IMR-90 (cell line): ENCODE results near the gene FGF21. TPM values are rescaled to one million over a fixed set of nuclear protein-coding genes. Genes with fewer than 3 reads are reported as not detected.

ENCODE experiments used
- ATAC-seq: fragments of 200-7000 bp; cut with Tn5 transposase; 2 replicates; pipeline ENCODE4 v1.9.1; 2020; ENCODE audit warnings: low read depth, mild to moderate bottlenecking, moderate library complexity
- BruUV-seq: library from RNA; stranded (reverse); fragments of 400-500 nt; replicated peaks from 2 replicates; lab custom pipeline; 2021; lab: Mats Ljungman, UMichigan
- CTCF ChIA-PET: fragments of 300-600 bp; formaldehyde crosslinking; extraction: SDS; loops from one replicate; lab custom pipeline; 2021; ENCODE audit warnings: antibody characterized with exemption; lab: Yijun Ruan, JAX
- POLR2A ChIA-PET: fragments of 300-600 bp; sonication (Branson Sonifier 250); formaldehyde crosslinking; loops from one replicate; lab custom pipeline; 2022; ENCODE audit warnings: antibody characterized with exemption; ENCODE audit not compliant: unreplicated experiment; lab: Charles Lee
- DNase-seq: peaks from one replicate; pipeline ENCODE4 v3.0.0; 2013
- H2AFZ ChIP-seq: replicated peaks from 2 replicates; pipeline ENCODE3; 2013; ENCODE audit warnings: low read length, mild to moderate bottlenecking; ENCODE audit not compliant: poor library complexity
- H2AK5ac ChIP-seq: 2 replicates; pipeline ENCODE4 v1.6.1; 2013; ENCODE audit warnings: low read depth, low read length, inconsistent platforms
- H2AK9ac ChIP-seq: replicated peaks from 2 replicates; pipeline ENCODE3; 2013; ENCODE audit warnings: mild to moderate bottlenecking, low read depth, low read length, moderate library complexity; ENCODE audit not compliant: poor library complexity
- H2BK120ac ChIP-seq: 2 replicates; pipeline ENCODE4 v1.6.1; 2013; ENCODE audit warnings: low read depth, low read length, inconsistent platforms
- H2BK15ac ChIP-seq: 3 replicates; pipeline ENCODE4 v1.6.1; 2013; ENCODE audit warnings: low read depth, low read length, inconsistent platforms
- H2BK20ac ChIP-seq: 2 replicates; pipeline ENCODE4 v1.6.1; 2013; ENCODE audit warnings: low read depth, mild to moderate bottlenecking, inconsistent platforms, low read length, moderate library complexity
- H2BK5ac ChIP-seq: 2 replicates; pipeline ENCODE4 v1.6.1; 2013; ENCODE audit warnings: mild to moderate bottlenecking, low read depth, low read length, inconsistent platforms; ENCODE audit not compliant: poor library complexity, severe bottlenecking
- H3K14ac ChIP-seq: replicated peaks from 2 replicates; pipeline ENCODE4 v1.6.1; 2013; ENCODE audit warnings: low read depth, low read length, inconsistent platforms
- H3K18ac ChIP-seq: 2 replicates; pipeline ENCODE4 v1.6.1; 2013; ENCODE audit warnings: low read depth, low read length, control low read depth
- H3K23ac ChIP-seq: 2 replicates; pipeline ENCODE4 v1.6.1; 2013; ENCODE audit warnings: low read depth, low read length, inconsistent platforms
- H3K27ac ChIP-seq: 2 replicates; pipeline ENCODE4 v1.5.1; 2013; ENCODE audit warnings: mild to moderate bottlenecking, control low read depth, low read length; ENCODE audit not compliant: insufficient read depth
- H3K27me3 ChIP-seq: 2 replicates; pipeline ENCODE4 v1.6.1; 2013; ENCODE audit warnings: low read length; ENCODE audit not compliant: control insufficient read depth, insufficient read depth
- H3K36me3 ChIP-seq: 2 replicates; pipeline ENCODE4 v1.6.1; 2013; ENCODE audit warnings: low read length, mixed read lengths; ENCODE audit not compliant: control insufficient read depth, insufficient read depth
- H3K4ac ChIP-seq: 2 replicates; pipeline ENCODE4 v1.6.1; 2013; ENCODE audit warnings: low read depth, low read length, inconsistent platforms
- H3K4me1 ChIP-seq: 2 replicates; pipeline ENCODE4 v1.6.1; 2013; ENCODE audit warnings: low read length, mixed read lengths; ENCODE audit not compliant: control insufficient read depth, insufficient read depth
- H3K4me2 ChIP-seq: 2 replicates; pipeline ENCODE4 v1.6.1; 2013; ENCODE audit warnings: low read depth, mild to moderate bottlenecking, control low read depth, low read length, moderate library complexity
- H3K4me3 ChIP-seq: 2 replicates; pipeline ENCODE4 v1.5.1; 2013; ENCODE audit warnings: low read depth, mild to moderate bottlenecking, control low read depth, low read length, moderate library complexity; ENCODE audit not compliant: insufficient read depth
- H3K56ac ChIP-seq: 2 replicates; pipeline ENCODE4 v1.6.1; 2013; ENCODE audit warnings: low read length, inconsistent platforms; ENCODE audit not compliant: insufficient read depth; ENCODE audit errors: extremely low read depth
- H3K79me1 ChIP-seq, 2 experiments: 2 replicates each; pipeline ENCODE4 v1.6.1; 2013; ENCODE audit warnings: low read length in 2 of 2, inconsistent platforms in 1 of 2, low read depth in 1 of 2
- H3K9ac ChIP-seq: 2 replicates; pipeline ENCODE4 v1.6.1; 2013; ENCODE audit warnings: low read depth, low read length, control low read depth
- H3K9me1 ChIP-seq: 2 replicates; pipeline ENCODE4 v1.6.1; 2013; ENCODE audit warnings: low read length, inconsistent platforms; ENCODE audit not compliant: insufficient read depth
- H3K9me3 ChIP-seq: 2 replicates; pipeline ENCODE4 v1.6.1; 2013; ENCODE audit warnings: low read length; ENCODE audit not compliant: control insufficient read depth, insufficient read depth
- H4K20me1 ChIP-seq: 2 replicates; pipeline ENCODE4 v1.6.1; 2013; ENCODE audit warnings: low read length, inconsistent platforms; ENCODE audit not compliant: insufficient read depth
- H4K5ac ChIP-seq: 2 replicates; pipeline ENCODE4 v1.6.1; 2013; ENCODE audit warnings: mild to moderate bottlenecking, low read depth, low read length, control low read depth
- H4K8ac ChIP-seq, 2 experiments: 2 replicates each; pipeline ENCODE4 v1.6.1; 2013; ENCODE audit warnings: low read depth in 2 of 2, low read length in 2 of 2, control low read depth in 1 of 2, inconsistent platforms in 1 of 2
- H4K91ac ChIP-seq: 2 replicates; pipeline ENCODE4 v1.6.1; 2013; ENCODE audit warnings: low read depth, low read length, inconsistent platforms; ENCODE audit not compliant: insufficient read depth
- BHLHE40 ChIP-seq: fragments of 150-350 bp; IDR thresholded peaks from 2 replicates; pipeline ENCODE4 v1.6.1; 2016; ENCODE audit warnings: mild to moderate bottlenecking, low read depth, low read length
- CEBPB ChIP-seq: IDR thresholded peaks from 2 replicates; pipeline ENCODE4 v1.6.1; 2012; ENCODE audit warnings: low read depth, low read length, improper control_type of control experiment
- CHD1 ChIP-seq: IDR thresholded peaks from 2 replicates; pipeline ENCODE4 v1.6.1; 2012; ENCODE audit warnings: low read depth, low read length, improper control_type of control experiment
- CTCF ChIP-seq: conservative IDR thresholded peaks from 2 replicates; pipeline ENCODE4 v1.5.1; 2012; ENCODE audit warnings: mild to moderate bottlenecking, low read depth, low read length, improper control_type of control experiment
- ELK1 ChIP-seq: fragments of 150-350 bp; IDR thresholded peaks from 2 replicates; pipeline ENCODE4 v1.6.1; 2016; ENCODE audit warnings: low read depth, mild to moderate bottlenecking, low read length, moderate library complexity, borderline replicate concordance
- FOS ChIP-seq: fragments of 150-350 bp; IDR thresholded peaks from 2 replicates; pipeline ENCODE4 v1.6.1; 2016; ENCODE audit warnings: low read depth, low read length
- MAFK ChIP-seq: IDR thresholded peaks from 2 replicates; pipeline ENCODE4 v1.6.1; 2012; ENCODE audit warnings: low read depth, low read length, improper control_type of control experiment
- MAZ ChIP-seq: IDR thresholded peaks from 2 replicates; pipeline ENCODE4 v1.6.1; 2012; ENCODE audit warnings: low read depth, mild to moderate bottlenecking, low read length, improper control_type of control experiment, moderate library complexity, borderline replicate concordance
- MXI1 ChIP-seq: IDR thresholded peaks from 2 replicates; pipeline ENCODE4 v1.6.1; 2012; ENCODE audit warnings: low read depth, mild to moderate bottlenecking, low read length, moderate library complexity, borderline replicate concordance
- NFE2L2 ChIP-seq: fragments of 150-350 bp; IDR thresholded peaks from 2 replicates; pipeline ENCODE4 v1.6.1; 2016; ENCODE audit warnings: low read depth, mild to moderate bottlenecking, low read length
- POLR2A ChIP-seq: IDR thresholded peaks from 2 replicates; pipeline ENCODE4 v1.6.1; 2012; ENCODE audit warnings: mild to moderate bottlenecking, low read depth, low read length
- RAD21 ChIP-seq: IDR thresholded peaks from 2 replicates; pipeline ENCODE4 v1.6.1; 2012; ENCODE audit warnings: low read length, improper control_type of control experiment
- RCOR1 ChIP-seq: IDR thresholded peaks from 2 replicates; pipeline ENCODE4 v1.6.1; 2012; ENCODE audit warnings: mild to moderate bottlenecking, low read length, improper control_type of control experiment; ENCODE audit not compliant: insufficient replicate concordance
- RFX5 ChIP-seq: IDR thresholded peaks from 2 replicates; pipeline ENCODE4 v1.8.0; 2012; ENCODE audit warnings: low read depth, mild to moderate bottlenecking, low read length, moderate library complexity
- SMC3 ChIP-seq: fragments of 150-350 bp; IDR thresholded peaks from 2 replicates; pipeline ENCODE4 v1.6.1; 2016; ENCODE audit warnings: low read depth, mild to moderate bottlenecking, antibody characterized with exemption, low read length, moderate library complexity
- USF2 ChIP-seq: fragments of 150-350 bp; IDR thresholded peaks from 2 replicates; pipeline ENCODE4 v1.6.1; 2017; ENCODE audit warnings: mild to moderate bottlenecking, antibody characterized with exemption, low read length, low read depth
- WGBS, 2 experiments: methylation state at CpG; one replicate each; pipeline versions ENCODE4 v1.1.5 to v1.1.7; 2013; ENCODE audit warnings: missing lambda C conversion rate in 2 of 2; ENCODE audit not compliant: insufficient read length in 1 of 2; ENCODE audit errors: extremely low coverage in 2 of 2; 5-methylcytosine and 5-hydroxymethylcytosine counted together
- dilution Hi-C: fragments of 300-500 bp; cut with HindIII; formaldehyde crosslinking; loops from one replicate; pipeline ENCODE4 v1.14.3; 2018; ENCODE audit warnings: low sequenced_read_pairs; ENCODE audit not compliant: unreplicated experiment
- in situ Hi-C: fragments of 300-500 bp; cut with MboI; formaldehyde crosslinking; loops from 3 replicates; pipeline ENCODE4 v1.14.3; 2019; ENCODE audit warnings: low sequenced_read_pairs, inconsistent platforms, mixed read lengths
- intact Hi-C: fragments of 100-400 bp; cut with micrococcal nuclease; formaldehyde crosslinking; loops from 2 replicates; pipeline ENCODE4 v1.10.0; 2022
- polyA plus RNA-seq, 3 experiments: library from polyadenylated mRNA; depleted of rRNA; stranded (reverse); fragments of >200 nt; gene quantifications; 2 replicates each; pipeline ENCODE4 v1.2.3, GENCODE V29; 2012; ENCODE audit warnings: low replicate concordance in 1 of 3
- total RNA-seq: library from RNA; depleted of rRNA; stranded (reverse); fragments of >200 nt; gene quantifications from 2 replicates; pipeline ENCODE4 v1.2.3, GENCODE V29; 2012

FGF21 gene
- total and polyA plus RNA-seq, 2 of the 4 experiments (the other 2 are of a cell fraction), result not detected

DNA sequence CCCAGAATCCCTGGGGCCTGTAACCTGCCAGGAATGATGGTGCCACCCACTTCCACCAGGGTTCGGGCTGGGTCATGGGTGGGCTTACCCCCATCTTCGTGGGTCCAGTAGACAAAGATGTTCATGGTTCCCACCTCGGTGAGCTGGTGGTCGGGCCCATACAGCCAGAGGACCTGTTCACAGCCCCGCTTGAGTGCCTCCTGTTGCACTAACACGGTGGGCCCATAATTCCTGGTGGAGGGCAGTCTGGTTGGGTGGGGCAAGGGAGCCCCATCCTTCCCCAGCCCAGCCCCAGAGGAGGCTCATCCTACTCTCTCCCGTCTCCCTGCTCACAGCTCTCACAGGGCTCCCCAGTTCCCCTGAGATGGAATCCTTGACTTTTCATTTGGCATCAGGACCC is 41.8 kb downstream of the FGF21 start:
- H2BK5ac ChIP-seq, result no peak overlapping the region
- no peak overlapping the region for H2BK20ac ChIP-seq
- TF ChIP-seq CEBPB, result no peak
- no peak for TF ChIP-seq NFE2L2
- TF ChIP-seq USF2, result no peak
- no peak for TF ChIP-seq RCOR1
- TF ChIP-seq MAZ, result no peak
- TF ChIP-seq MXI1, result no peak
- TF ChIP-seq CTCF, result no peak
- no peak for TF ChIP-seq FOS
- TF ChIP-seq ELK1, result no peak
- no peak for TF ChIP-seq RFX5
- no peak for TF ChIP-seq RAD21
- TF ChIP-seq CHD1, result no peak
- no peak for TF ChIP-seq SMC3
- TF ChIP-seq BHLHE40, result no peak
- TF ChIP-seq MAFK, result no peak
- no peak for TF ChIP-seq POLR2A
- H4K91ac ChIP-seq, result no peak overlapping the region
- H4K20me1 ChIP-seq, result 0 out of 2 replicates have a peak, but pooled peaks cover 2% of the 10 kb centered on the region
- intact Hi-C loops (no loop called here), in situ Hi-C loops (no loop called here), dilution Hi-C loops (no loop called here)
- H3K9me1 ChIP-seq, result no peaks in the 10 kb centered on the region
- no peak overlapping the region for H3K18ac ChIP-seq
- no peak overlapping the region for H4K8ac ChIP-seq
- H3K14ac ChIP-seq, result no peak overlapping the region
- no peak overlapping the region for H2BK15ac ChIP-seq
- WGBS, 2 experiments, result no CpG with 5 or more reads among the region's 7 CpGs
- no peaks in the 10 kb centered on the region for H3K79me1 ChIP-seq
- no peaks in the 10 kb centered on the region for H3K9me3 ChIP-seq
- CTCF ChIA-PET, result no interaction called here
- H3K23ac ChIP-seq, result no peak overlapping the region
- H3K27me3 ChIP-seq, result no peaks in the 10 kb centered on the region
- no peak overlapping the region for H3K4me2 ChIP-seq
- no peak overlapping the region for H3K9ac ChIP-seq
- H2AK9ac ChIP-seq, result no peak overlapping the region
- H2AFZ ChIP-seq, result no peak overlapping the region
- no peak overlapping the region for H3K56ac ChIP-seq
- no peak overlapping the region for H2AK5ac ChIP-seq
- H4K5ac ChIP-seq, result no peak overlapping the region
- BruUV-seq, result no TSS peak
- POLR2A ChIA-PET, result no interaction called here
- H2BK120ac ChIP-seq, result no peak overlapping the region
- DNase-seq, result no peak
- no peak overlapping the region for H3K4me3 ChIP-seq
- H3K36me3 ChIP-seq, result no peaks in the 10 kb centered on the region
- H3K4me1 ChIP-seq, result peaks cover 10% of the 10 kb centered on the region
- H3K27ac ChIP-seq, result no peak overlapping the region
- H3K4ac ChIP-seq, result no peak overlapping the region
- no peak for ATAC-seq
